Colonic mucosa (tissue), 4 donors: Measurements from ENCODE around the gene FBXO2. TPM values are rescaled to one million over a fixed set of nuclear protein-coding genes. Genes with fewer than 3 reads are reported as not detected.

ENCODE experiments used
- DNase-seq: peaks from one replicate; pipeline ENCODE4 v3.0.0-alpha.2; 2020
- H3K27ac ChIP-seq: fragments of 200-600 bp; one replicate; pipeline ENCODE4 v1.8.0; 2021
- H3K27me3 ChIP-seq: fragments of 200-600 bp; one replicate; pipeline ENCODE4 v1.8.0; 2021
- H3K36me3 ChIP-seq: fragments of 200-600 bp; one replicate; pipeline ENCODE4 v1.8.0; 2021
- H3K4me1 ChIP-seq: fragments of 200-600 bp; one replicate; pipeline ENCODE4 v1.8.0; 2021; ENCODE audit warnings: mild to moderate bottlenecking
- H3K4me3 ChIP-seq: fragments of 200-600 bp; one replicate; pipeline ENCODE4 v1.8.0; 2021
- H3K9ac ChIP-seq, 2 donors: one replicate each; pipeline ENCODE4 v1.7.0; 2013; ENCODE audit warnings: control low read depth in 2 of 2, low read depth in 2 of 2, low read length in 2 of 2
- H3K9me3 ChIP-seq: fragments of 200-600 bp; one replicate; pipeline ENCODE4 v1.8.0; 2021
- CTCF ChIP-seq: fragments of 200-600 bp; IDR thresholded peaks from one replicate; pipeline ENCODE4 v1.8.0; 2022; ENCODE audit warnings: antibody characterized with exemption, mild to moderate bottlenecking
- intact Hi-C: fragments of 100-400 bp; cut with DNase I; formaldehyde crosslinking; loops from one replicate; pipeline ENCODE4 v1.14.1; 2022
- total RNA-seq, 2 donors: library from RNA; stranded (reverse); fragmentation: NEBNext Ultra II Directional in 1 of 2; extraction: Animal tissue kit (Norgen Biotek cat#: 25700) in 1 of 2; gene quantifications; one replicate each; pipeline ENCODE4 v1.2.1, GENCODE V29; 2021
- donor health status: healthy.
- donor health status: DM: no; HTN: no; CAD: no.
- donor health status: DM: no; HTN: no; CAD: no.

The FBXO2 gene
- total RNA-seq, 2 donors from 2014 or later = 1.2 TPM

DNA sequence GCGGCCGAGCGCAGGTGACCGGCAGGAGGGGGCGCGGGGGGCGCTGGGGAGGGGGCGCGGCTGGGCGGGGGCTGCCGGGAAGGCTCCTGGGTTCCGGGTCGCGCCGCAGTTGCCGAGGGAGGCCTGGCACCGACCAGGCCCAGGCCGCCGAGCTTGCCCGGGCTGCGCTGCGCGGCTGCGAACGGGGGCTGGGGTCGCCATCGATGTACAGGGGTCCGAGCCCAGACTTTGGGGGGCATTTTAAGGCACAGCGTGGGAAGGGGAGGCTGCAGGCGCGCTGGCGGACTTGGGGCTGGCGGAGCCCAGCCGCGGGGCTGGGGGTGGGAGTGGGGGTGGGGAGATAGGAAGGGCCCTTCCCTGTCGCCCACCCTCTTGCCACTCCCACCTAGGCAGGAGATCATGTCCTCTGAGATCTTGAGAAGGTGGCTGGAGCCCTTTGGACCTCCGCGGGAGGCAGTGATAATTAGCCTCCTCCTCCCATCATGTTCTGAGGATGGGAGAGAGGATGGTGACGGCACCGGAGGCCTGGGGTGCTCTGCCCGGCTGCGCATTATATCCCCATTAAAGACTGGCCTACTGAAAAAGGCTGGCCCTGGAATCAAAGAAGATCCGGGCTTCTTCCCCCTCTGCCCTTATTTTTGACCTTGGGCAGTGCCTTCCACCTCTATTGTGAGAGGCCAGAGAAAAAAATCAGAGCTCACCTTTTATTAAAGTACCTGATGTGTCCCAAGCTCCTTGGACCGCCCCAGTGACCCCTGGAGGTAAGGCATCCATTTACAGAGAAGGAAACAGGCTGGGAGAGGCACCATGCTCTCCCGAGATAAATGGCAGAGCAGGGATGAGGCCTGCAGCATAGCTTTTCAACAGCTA, 945 bp upstream of the FBXO2 start:
- peak overlapping the region in 1 of 2 donors; percentile 58 for H3K9ac ChIP-seq
- H3K9me3 ChIP-seq = no peaks in the 10 kb centered on the region
- TF ChIP-seq CTCF = no peak
- peak overlapping the region; percentile 63 for H3K4me3 ChIP-seq
- no peak for DNase-seq
- intact Hi-C loops = loop anchor here (5.0 kb wide), 1 partner anchor 67 kb away; no protein-coding TSS in a partner anchor
- no peaks in the 10 kb centered on the region for H3K36me3 ChIP-seq
- H3K4me1 ChIP-seq = peaks cover 7% of the 10 kb centered on the region
- no peaks in the 10 kb centered on the region for H3K27me3 ChIP-seq
- no peak overlapping the region for H3K27ac ChIP-seq

- no peaks in the 10 kb centered on the region for H3K36me3 ChIP-seq
- no peak overlapping the region for H3K9ac ChIP-seq
- DNase-seq = no peak
- intact Hi-C loops = loop anchor here (5.0 kb wide), 1 partner anchor 69 kb away; no protein-coding TSS in a partner anchor
- H3K4me3 ChIP-seq = peak overlapping the region; percentile 63
- H3K9me3 ChIP-seq = no peaks in the 10 kb centered on the region
- no peak for TF ChIP-seq CTCF
- H3K4me1 ChIP-seq = peaks cover 9% of the 10 kb centered on the region
- H3K27me3 ChIP-seq = no peaks in the 10 kb centered on the region
- no peak overlapping the region for H3K27ac ChIP-seq
Observed at GRCh38 chr1:11653861-11654136, 430 bp downstream of the FBXO2 start.

DNA sequence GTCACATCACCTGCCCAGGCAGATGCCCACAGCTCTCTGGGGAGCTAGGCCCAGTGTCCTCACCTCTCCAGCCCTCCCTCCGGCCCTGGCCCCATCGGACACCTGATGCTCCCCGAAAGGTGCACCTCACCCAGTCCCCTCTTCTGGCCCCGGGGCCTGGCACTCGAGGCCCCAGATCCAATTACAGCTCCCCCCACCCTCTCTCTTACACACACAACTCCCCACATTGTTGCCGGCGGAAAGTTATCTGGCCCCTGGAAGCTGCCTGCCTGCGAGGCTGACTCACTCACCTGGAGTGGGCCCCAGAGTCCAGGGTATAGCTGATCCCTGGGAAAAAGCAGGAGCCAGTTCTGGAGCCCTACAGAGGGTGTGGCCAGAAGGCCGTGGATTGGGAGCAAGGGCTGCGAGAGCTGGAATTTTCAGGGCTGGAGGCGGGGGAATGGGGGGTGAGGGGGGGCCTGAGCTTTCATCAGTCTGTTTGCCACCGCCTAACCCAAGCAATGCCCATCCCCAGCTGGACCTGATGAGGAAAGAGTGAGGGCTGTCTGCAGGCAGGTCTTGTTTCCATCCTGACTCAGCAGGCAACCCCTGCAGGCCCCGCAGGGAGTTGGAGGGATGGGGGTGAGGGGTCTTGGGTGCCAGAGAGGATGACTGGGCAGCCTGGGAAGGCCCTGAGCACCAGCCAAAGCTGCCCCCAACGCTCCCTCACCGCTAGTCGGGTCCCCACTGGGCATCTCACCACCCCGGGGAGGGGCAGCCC, 948 bp downstream of the FBXO2 start:
- intact Hi-C loops = loop anchor here (5.0 kb wide), 1 partner anchor 69 kb away; no protein-coding TSS in a partner anchor
- Histone ChIP-seq H3K27me3 (no peaks in the 10 kb centered on the region), H3K36me3 (no peaks in the 10 kb centered on the region), H3K9ac (no peak overlapping the region), H3K27ac (no peak overlapping the region), H3K9me3 (no peaks in the 10 kb centered on the region), H3K4me3 (no peak overlapping the region), H3K4me1 (peaks cover 9% of the 10 kb centered on the region)
- TF ChIP-seq CTCF = no peak
- DNase-seq = no peak

DNA sequence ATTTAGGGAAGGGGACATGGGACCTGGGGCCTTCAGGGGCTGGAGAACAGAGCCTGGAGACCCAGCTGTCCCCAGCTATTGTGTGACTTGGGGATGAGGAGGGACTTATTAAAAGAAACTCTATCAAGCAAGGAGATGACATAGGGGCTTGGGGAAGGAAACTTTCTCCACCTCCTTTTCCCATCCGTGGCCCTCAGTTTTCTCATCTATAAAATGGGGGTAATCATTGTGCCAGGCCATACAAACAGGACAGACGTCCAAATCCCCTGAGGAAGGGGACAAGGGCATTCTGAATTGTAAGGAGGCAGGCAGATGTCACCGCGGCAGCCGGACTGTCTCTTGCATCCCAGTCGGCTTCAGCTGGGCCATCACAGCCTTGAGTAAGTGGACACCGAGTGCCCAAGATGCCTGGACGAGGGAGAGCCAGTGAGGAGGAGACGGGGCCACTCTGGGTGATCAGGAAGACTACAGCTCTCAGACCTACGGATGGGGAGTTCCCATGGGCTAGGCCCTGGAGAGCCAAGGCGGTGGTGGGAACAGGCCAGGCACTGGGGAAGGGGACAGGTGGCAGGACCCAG, 1.9 kb downstream of the FBXO2 start:
- intact Hi-C loops = loop anchor here (5.0 kb wide), 1 partner anchor 70 kb away; no protein-coding TSS in a partner anchor
- TF ChIP-seq CTCF = no peak
- no peaks in the 10 kb centered on the region for H3K36me3 ChIP-seq
- no peaks in the 10 kb centered on the region for H3K9me3 ChIP-seq
- no peak overlapping the region for H3K4me3 ChIP-seq
- H3K4me1 ChIP-seq = peaks cover 9% of the 10 kb centered on the region
- no peak overlapping the region for H3K9ac ChIP-seq
- H3K27ac ChIP-seq = no peak overlapping the region
- DNase-seq = no peak
- no peaks in the 10 kb centered on the region for H3K27me3 ChIP-seq

DNA sequence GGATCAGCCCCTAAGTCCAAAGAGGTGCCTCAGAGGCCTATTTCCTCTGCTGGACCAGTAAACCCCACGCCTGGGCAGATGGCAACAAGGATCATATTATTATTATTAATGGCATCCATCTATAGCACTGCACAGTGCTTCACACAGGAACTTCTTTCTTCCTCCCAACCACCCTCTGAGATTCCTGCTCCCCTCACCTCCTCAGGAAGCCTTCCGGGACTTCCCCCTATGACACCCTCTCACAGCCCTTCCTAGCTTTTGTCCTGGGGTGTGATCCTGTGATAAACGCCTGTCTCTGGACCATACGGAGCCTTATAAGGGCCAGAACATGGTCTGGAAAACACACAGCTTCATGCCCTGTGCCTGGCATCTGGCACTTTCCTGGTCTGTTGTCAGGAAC, 3.2 kb downstream of the FBXO2 start:
- peaks cover 9% of the 10 kb centered on the region for H3K4me1 ChIP-seq
- H3K9me3 ChIP-seq = no peaks in the 10 kb centered on the region
- no peak overlapping the region for H3K9ac ChIP-seq
- no peak overlapping the region for H3K4me3 ChIP-seq
- H3K36me3 ChIP-seq = no peaks in the 10 kb centered on the region
- TF ChIP-seq CTCF = no peak
- DNase-seq = no peak
- no peak overlapping the region for H3K27ac ChIP-seq
- intact Hi-C loops = loop anchor here (5.0 kb wide), 1 partner anchor 71 kb away; no protein-coding TSS in a partner anchor
- H3K27me3 ChIP-seq = no peaks in the 10 kb centered on the region
